DOHH2 (cell line): ENCODE results near the gene HEXIM1.

Experiments
- EZH2phosphoT487 ChIP-seq: fragments of 200-600 bp; sonication (generic); IDR thresholded peaks from 2 replicates; pipeline ENCODE4 v1.6.1; 2017; ENCODE audit warnings: borderline replicate concordance, mild to moderate bottlenecking, antibody characterized with exemption, low read length, moderate library complexity, mixed read lengths
- TF ChIP-seq, protein P1 (sequence below): fragments of 200-600 bp; sonication (generic); IDR thresholded peaks from one replicate; pipeline ENCODE4 v1.5.1; 2014; ENCODE audit warnings: antibody characterized with exemption, mild to moderate bottlenecking, low read depth, low read length; ENCODE audit not compliant: poor library complexity, severe bottlenecking

DNA sequence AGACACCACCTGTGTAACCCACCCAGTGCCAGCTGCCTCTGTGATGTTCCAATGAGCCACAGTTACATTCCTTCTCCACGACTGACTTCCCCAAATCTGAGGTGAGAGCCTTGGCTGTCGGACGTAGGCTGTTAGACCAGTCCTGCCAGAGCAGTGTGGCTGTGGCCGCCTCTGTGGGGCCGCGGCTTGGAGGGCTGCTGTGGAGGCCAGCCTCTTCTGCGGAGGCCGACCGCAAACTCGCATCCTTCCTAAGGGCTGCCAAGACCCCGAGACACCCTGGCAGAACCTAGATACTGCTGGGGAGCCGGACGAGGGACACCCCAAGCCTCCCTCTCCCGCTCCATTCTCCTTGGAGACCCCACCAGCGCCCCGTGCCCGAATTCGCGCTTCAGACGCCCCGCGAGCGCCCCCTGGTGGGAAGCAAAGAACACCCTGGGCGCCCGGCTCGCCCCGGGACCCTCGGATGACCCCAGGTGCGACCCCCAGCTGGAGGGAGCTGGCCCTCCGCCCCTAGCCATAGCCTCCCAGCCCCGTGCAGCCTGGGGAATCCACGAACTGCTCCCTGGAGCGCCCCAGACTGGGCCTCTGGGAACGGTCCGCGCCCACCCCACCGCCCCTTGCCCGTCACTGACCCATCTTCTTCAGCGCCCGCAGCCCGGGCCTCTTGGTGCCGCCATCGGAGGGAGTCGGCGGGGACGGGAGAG lies 16.5 kb upstream of the HEXIM1 start:
- TF ChIP-seq, protein P1, sequence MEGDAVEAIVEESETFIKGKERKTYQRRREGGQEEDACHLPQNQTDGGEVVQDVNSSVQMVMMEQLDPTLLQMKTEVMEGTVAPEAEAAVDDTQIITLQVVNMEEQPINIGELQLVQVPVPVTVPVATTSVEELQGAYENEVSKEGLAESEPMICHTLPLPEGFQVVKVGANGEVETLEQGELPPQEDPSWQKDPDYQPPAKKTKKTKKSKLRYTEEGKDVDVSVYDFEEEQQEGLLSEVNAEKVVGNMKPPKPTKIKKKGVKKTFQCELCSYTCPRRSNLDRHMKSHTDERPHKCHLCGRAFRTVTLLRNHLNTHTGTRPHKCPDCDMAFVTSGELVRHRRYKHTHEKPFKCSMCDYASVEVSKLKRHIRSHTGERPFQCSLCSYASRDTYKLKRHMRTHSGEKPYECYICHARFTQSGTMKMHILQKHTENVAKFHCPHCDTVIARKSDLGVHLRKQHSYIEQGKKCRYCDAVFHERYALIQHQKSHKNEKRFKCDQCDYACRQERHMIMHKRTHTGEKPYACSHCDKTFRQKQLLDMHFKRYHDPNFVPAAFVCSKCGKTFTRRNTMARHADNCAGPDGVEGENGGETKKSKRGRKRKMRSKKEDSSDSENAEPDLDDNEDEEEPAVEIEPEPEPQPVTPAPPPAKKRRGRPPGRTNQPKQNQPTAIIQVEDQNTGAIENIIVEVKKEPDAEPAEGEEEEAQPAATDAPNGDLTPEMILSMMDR: peak; percentile 99
- no peak for TF ChIP-seq EZH2phosphoT487
